K562 (cell line): ENCODE results near the gene RGS14. TPM values are rescaled to one million over a fixed set of nuclear protein-coding genes. Genes with fewer than 3 reads are reported as not detected.

ENCODE experiments used
- ATAC-seq: fragments of 200-7000 bp; cut with Tn5 transposase; 3 replicates; pipeline ENCODE4 v1.9.1; 2020; ENCODE audit warnings: moderate library complexity
- BruUV-seq: library from RNA; stranded (reverse); fragments of 400-500 nt; replicated peaks from 2 replicates; lab custom pipeline; 2021; lab: Mats Ljungman, UMichigan
- CTCF ChIA-PET: fragments of 300-600 bp; formaldehyde crosslinking; extraction: SDS; loops from one replicate; lab custom pipeline; 2021; ENCODE audit warnings: low intra/inter-chr PET ratio; lab: Yijun Ruan, JAX
- POLR2A ChIA-PET: fragments of 300-600, 350-650 bp; sonication (Branson Sonifier 250); formaldehyde crosslinking; extraction: SDS; loops from one replicate; lab custom pipeline; 2021; ENCODE audit warnings: antibody characterized with exemption, inconsistent platforms; lab: Yijun Ruan, JAX
- DNase-seq, 4 experiments: peaks; one replicate each; pipeline versions ENCODE4 v3.0.0 to v3.0.0-alpha.2; 2011 to 2018; ENCODE audit warnings: low spot score in 3 of 4, mixed read lengths in 3 of 4; ENCODE audit errors: extremely low read depth in 1 of 4
- FAIRE-seq: peaks from 2 replicates; lab custom pipeline; 2011; peaks lifted over from hg19 to GRCh38; lab: Jason Lieb, UNC
- H2AFZ ChIP-seq: 2 replicates; pipeline ENCODE4 v1.6.0; 2011; ENCODE audit warnings: low read depth, low read length, control low read depth, inconsistent platforms
- H3K27ac ChIP-seq: fragments of 200-600 bp; 3 replicates; pipeline ENCODE4 v1.8.0; 2011; ENCODE audit warnings: low read depth, mild to moderate bottlenecking, control low read depth, inconsistent platforms, low read length, moderate library complexity, mixed read lengths; ENCODE audit errors: extremely low read depth
- H3K27me3 ChIP-seq, 2 experiments: fragments of 300-600 bp in 1 of 2; 2 replicates in 1 of 2; 3 replicates in 1 of 2; pipeline versions ENCODE4 v1.6.0 to v1.8.0; 2011; ENCODE audit warnings: inconsistent platforms in 2 of 2, low read length in 2 of 2, mild to moderate bottlenecking in 1 of 2, mixed read lengths in 1 of 2, moderate library complexity in 1 of 2; ENCODE audit not compliant: control insufficient read depth in 2 of 2, insufficient read depth in 2 of 2
- H3K36me3 ChIP-seq: fragments of 300-600 bp; 3 replicates; pipeline ENCODE4 v1.8.0; 2011; ENCODE audit warnings: mild to moderate bottlenecking, low read length, inconsistent platforms; ENCODE audit not compliant: control insufficient read depth, insufficient read depth
- H3K4me1 ChIP-seq, 2 experiments: fragments of 200-600 bp in 1 of 2; replicated peaks in 1 of 2; 2 replicates in 1 of 2; 3 replicates in 1 of 2; pipeline versions ENCODE4 v1.5.1 to v1.8.0; 2011; ENCODE audit warnings: inconsistent platforms in 2 of 2, low read length in 2 of 2, mild to moderate bottlenecking in 1 of 2, mixed read lengths in 1 of 2, moderate library complexity in 1 of 2; ENCODE audit not compliant: control insufficient read depth in 2 of 2, insufficient read depth in 2 of 2
- H3K4me2 ChIP-seq: 2 replicates; pipeline ENCODE4 v1.6.1; 2011; ENCODE audit warnings: low read length, control low read depth, inconsistent platforms, mixed read lengths; ENCODE audit not compliant: insufficient read depth
- H3K4me3 ChIP-seq: fragments of 200-600 bp; sonication (generic), shearing (Covaris generic); 2 replicates; pipeline ENCODE4 v1.5.1; 2016; ENCODE audit warnings: control low read depth, inconsistent platforms
- H3K79me2 ChIP-seq: fragments of 200-600 bp; 3 replicates; pipeline ENCODE4 v1.8.0; 2011; ENCODE audit warnings: low read length, inconsistent platforms; ENCODE audit not compliant: control insufficient read depth, insufficient read depth
- H3K9ac ChIP-seq, 2 experiments: 2 replicates each; pipeline versions ENCODE4 v1.6.0 to v1.6.1; 2011; ENCODE audit warnings: low read depth in 2 of 2, low read length in 2 of 2, control low read depth in 1 of 2, inconsistent platforms in 1 of 2, mild to moderate bottlenecking in 1 of 2, mixed read lengths in 1 of 2; ENCODE audit not compliant: insufficient read depth in 1 of 2
- H3K9me1 ChIP-seq: one replicate; pipeline ENCODE4 v1.6.0; 2011; ENCODE audit warnings: inconsistent platforms, mild to moderate bottlenecking, low read length, moderate library complexity; ENCODE audit not compliant: control insufficient read depth, insufficient read depth
- H3K9me3 ChIP-seq: replicated peaks from 2 replicates; pipeline ENCODE4 v1.5.1; 2011; ENCODE audit warnings: low read depth, low read length, inconsistent platforms; ENCODE audit not compliant: control insufficient read depth, insufficient read depth
- H4K20me1 ChIP-seq: replicated peaks from 2 replicates; pipeline ENCODE4 v1.6.1; 2011; ENCODE audit warnings: low read length, inconsistent platforms, mixed read lengths; ENCODE audit not compliant: control insufficient read depth, insufficient read depth
- ATF1 ChIP-seq, 2 experiments: fragments of 450-650 bp in 1 of 2; IDR thresholded peaks; 2 replicates each; pipeline ENCODE4 v1.6.1; 2016; ENCODE audit warnings: missing compliant biosample characterization in 1 of 2, missing genetic modification characterization in 1 of 2
- CEBPG ChIP-seq, 3 experiments: fragments of 200-800 bp in 1 of 3; sonication (Bioruptor generic) in 1 of 3; sonication (generic) in 1 of 3; formaldehyde crosslinking in 1 of 3; IDR thresholded peaks in 2 of 3; conservative IDR thresholded peaks in 1 of 3; 2 replicates each; pipeline versions ENCODE4 v1.6.1 to v1.8.0; 2016 to 2022; ENCODE audit warnings: missing compliant biosample characterization in 2 of 3, missing genetic modification characterization in 2 of 3, mild to moderate bottlenecking in 1 of 3, missing genetic modification reagents in 1 of 3
- CREB5 ChIP-seq: fragments of 250-450 bp; sonication (Bioruptor Pico); IDR thresholded peaks from 2 replicates; pipeline ENCODE4 v1.5.0; 2020; ENCODE audit warnings: mild to moderate bottlenecking
- DACH1 ChIP-seq: fragments of 450-650 bp; IDR thresholded peaks from 2 replicates; pipeline ENCODE4 v1.6.1; 2018; ENCODE audit not compliant: partially characterized antibody
- ETV1 ChIP-seq: fragments of 450-650 bp; conservative IDR thresholded peaks from 2 replicates; pipeline ENCODE4 v1.6.1; 2016; ENCODE audit warnings: missing genetic modification characterization, control low read depth, low read depth, missing compliant biosample characterization
- GTF2E2 ChIP-seq: fragments of 200-800 bp; sonication (Bioruptor generic); IDR thresholded peaks from 2 replicates; pipeline ENCODE4 v1.6.1; 2016; ENCODE audit warnings: missing genetic modification characterization, missing compliant biosample characterization
- HDAC8 ChIP-seq: fragments of 450-650 bp; IDR thresholded peaks from 2 replicates; pipeline ENCODE4 v1.6.1; 2016; ENCODE audit warnings: mild to moderate bottlenecking, missing genetic modification characterization, moderate library complexity, missing compliant biosample characterization
- KAT7 ChIP-seq: sonication (generic); formaldehyde crosslinking; IDR thresholded peaks from 2 replicates; pipeline ENCODE4 v1.8.0; 2022; ENCODE audit warnings: missing genetic modification reagents, mild to moderate bottlenecking, borderline replicate concordance
- MLX ChIP-seq, 2 experiments: fragments of 450-650 bp in 1 of 2; sonication (generic) in 1 of 2; formaldehyde crosslinking; conservative IDR thresholded peaks; 2 replicates each; pipeline versions ENCODE4 v1.4.0 to v1.8.1; 2020 to 2022; ENCODE audit warnings: mild to moderate bottlenecking in 1 of 2, missing genetic modification reagents in 1 of 2
- MXI1 ChIP-seq: IDR thresholded peaks from 2 replicates; pipeline ENCODE4 v1.6.1; 2011; ENCODE audit warnings: low read depth, mild to moderate bottlenecking, improper control_type of control experiment, low read length
- PURB ChIP-seq: sonication (generic); formaldehyde crosslinking; IDR thresholded peaks from 2 replicates; pipeline ENCODE4 v1.9.0; 2021; ENCODE audit warnings: low read depth, mild to moderate bottlenecking, missing genetic modification reagents
- RFX1 ChIP-seq: fragments of 450-650 bp; IDR thresholded peaks from 2 replicates; pipeline ENCODE4 v1.6.1; 2016; ENCODE audit warnings: mild to moderate bottlenecking, moderate library complexity
- RHOXF2B ChIP-seq: fragments of 250-450 bp; sonication (Bioruptor Pico); conservative IDR thresholded peaks from 2 replicates; pipeline ENCODE4 v1.5.1; 2021
- TAF1 ChIP-seq: IDR thresholded peaks from 2 replicates; pipeline ENCODE4 v1.6.1; 2011; ENCODE audit warnings: mild to moderate bottlenecking, low read length, moderate library complexity; ENCODE audit not compliant: insufficient read depth, control insufficient read depth, severe bottlenecking; ENCODE audit errors: extremely low read depth
- TCF3 ChIP-seq: sonication (generic); formaldehyde crosslinking; IDR thresholded peaks from 2 replicates; pipeline ENCODE4 v1.4.0; 2020; ENCODE audit warnings: mild to moderate bottlenecking, missing genetic modification reagents
- ZNF316 ChIP-seq: fragments of 450-650 bp; IDR thresholded peaks from 2 replicates; pipeline ENCODE4 v1.6.1; 2016
- ZNF436 ChIP-seq: fragments of 250-450, 450-650 bp; sonication (Bioruptor Pico); formaldehyde crosslinking; IDR thresholded peaks from 2 replicates; pipeline ENCODE4 v1.7.0; 2020; ENCODE audit warnings: mild to moderate bottlenecking
- ZNF507 ChIP-seq: conservative IDR thresholded peaks from 2 replicates; pipeline ENCODE4 v1.6.1; 2017; ENCODE audit warnings: missing genetic modification characterization, missing compliant biosample characterization
- WGBS: fragments of 100-300 bp; shearing (Covaris generic); methylation state at CpG from one replicate; pipeline ENCODE4 v1.1.6; 2016; ENCODE audit warnings: low coverage, mixed read lengths; ENCODE audit not compliant: insufficient coverage; ENCODE audit errors: missing lambda C conversion rate; 5-methylcytosine and 5-hydroxymethylcytosine counted together
- in situ Hi-C: fragments of 300-500 bp; cut with MboI; formaldehyde crosslinking; loops from 4 replicates; pipeline ENCODE4 v1.15.0; 2018; ENCODE audit warnings: inconsistent platforms, mixed read lengths
- intact Hi-C: fragments of 100-400 bp; cut with micrococcal nuclease; formaldehyde crosslinking; loops from 2 replicates; pipeline ENCODE4 v1.14.2; 2022
- polyA plus RNA-seq, 8 experiments: library from polyadenylated mRNA; depleted of rRNA in 4 of 8; stranded (reverse) in 5 of 8; unstranded in 3 of 8; fragments of >200 nt; fragmentation: Nextera tagmentation in 2 of 8; fragmentation: Illumina TruSeq in 1 of 8; extraction: Ambion mirVana in 2 of 8; extraction: Trizol in 1 of 8; gene quantifications; 2 replicates each; pipeline versions ENCODE4 v1.2.1 to v1.2.3, GENCODE V29; 2011 to 2014; ENCODE audit warnings: inconsistent platforms in 1 of 8, missing spikeins in 1 of 8
- total RNA-seq, 7 experiments: library from RNA; depleted of rRNA in 6 of 7; stranded (reverse); fragments of >200 nt in 6 of 7; fragmentation: Illumina TruSeq in 2 of 7; extraction: Trizol in 2 of 7; gene quantifications; 2 replicates each; pipeline versions ENCODE4 v1.2.1 to v1.2.3, GENCODE V29; 2011 to 2021; ENCODE audit warnings: low replicate concordance in 1 of 7

RGS14 gene
- total and polyA plus RNA-seq, 9 of the 15 experiments (the other 6 are each of a cell fraction or from before 2014, with no cell fraction given): 0.28 to 75.9 (median 34.5) TPM

GRCh38 chr5:177397875-177398390 is 40.2 kb downstream of the RGS14 start (continued):
- no peak for TF ChIP-seq GTF2E2 (tag)
- no peak for TF ChIP-seq PURB (CRISPR knock-in tag)
- no peak for TF ChIP-seq MLX (CRISPR knock-in tag; conservative IDR thresholded peaks at IDR 0.05)
- TF ChIP-seq CEBPG (CRISPR knock-in tag; IDR thresholded peaks at IDR 0.05): no peak
- no peak for TF ChIP-seq CEBPG (tag; conservative IDR thresholded peaks at IDR 0.05 in 1 of 2, IDR thresholded peaks at IDR 0.05 in 1 of 2)
- TF ChIP-seq RFX1: no peak
- no peak for TF ChIP-seq RHOXF2B (CRISPR knock-in tag)

- Histone ChIP-seq H3K9me1 (no peaks in the 10 kb centered on the region), H3K27me3 (peaks cover 2 to 27% of the 10 kb centered on the region in 2 experiments; a peak in 3 of 5 replicates), H3K79me2 (peaks cover 4% of the 10 kb centered on the region; the same call in 1 of the 3 replicates), H3K36me3 (no peaks in the 10 kb centered on the region), H3K9ac (no peak within 1 kb of the TSS), H4K20me1 (no peaks in the 10 kb centered on the region), H3K4me1 (peaks cover 8 to 48% of the 10 kb centered on the region in 2 experiments), H3K4me3 (no peak within 1 kb of the TSS), H3K27ac (no peak within 1 kb of the TSS), H3K9me3 (no peaks in the 10 kb centered on the region), H2AFZ (no peak within 1 kb of the TSS), H3K4me2 (no peak within 1 kb of the TSS)
- 90% methylated on average over 58 of the region's 92 CpGs for WGBS
- ChIA-PET POLR2A (interaction anchor here (0.6 to 1.1 kb wide), 2 partner anchors 7 to 50 kb away, joined by 3 read pairs; no protein-coding TSS in a partner anchor), CTCF (no interaction called here)
- in situ Hi-C loops: loop anchor here (10.0 kb wide), 1 partner anchor 665 kb away; no protein-coding TSS in a partner anchor
- intact Hi-C loops: no loop called here
- DNase-seq: no peak
- FAIRE-seq: no peak
- BruUV-seq: no TSS peak
- no peak for ATAC-seq
- no peak for TF ChIP-seq TAF1
- TF ChIP-seq ETV1 (tag): no peak
- no peak for TF ChIP-seq MXI1
- TF ChIP-seq DACH1: no peak
- TF ChIP-seq KAT7 (CRISPR knock-in tag): no peak
- TF ChIP-seq HDAC8: no peak
- TF ChIP-seq ZNF316: no peak
- TF ChIP-seq TCF3 (CRISPR knock-in tag): no peak
- no peak for TF ChIP-seq CREB5 (CRISPR knock-in tag)
- TF ChIP-seq ATF1 (CRISPR knock-in tag; IDR thresholded peaks at IDR 0.05): no peak
- 0 out of 2 replicates have a peak, but pooled peaks have one; percentile 38 for TF ChIP-seq ATF1 (tag; IDR thresholded peaks at IDR 0.05)
- no peak for TF ChIP-seq ZNF507 (tag)
- no peak for TF ChIP-seq ZNF436 (CRISPR knock-in tag)
These were observed 42.5 kb downstream of the RGS14 start, which contains the start of gene PFN3 for GRCh38 chr5:177399997-177400868. Gene PFN3, minus strand, starts transcription at chr5:177400661. Its CDS starts 85 bp downstream, at chr5:177400576.
